OCI-LY7 (cell line): ENCODE data around the gene RSPH9. TPM values are rescaled to one million over a fixed set of nuclear protein-coding genes. Genes with fewer than 3 reads are reported as not detected.

Experiments
- BruUV-seq: library from RNA; stranded (reverse); fragments of 400-500 nt; replicated peaks from 2 replicates; lab custom pipeline; 2021; lab: Mats Ljungman, UMichigan
- CTCF ChIA-PET: fragments of 300-600 bp; sonication (Branson Sonifier 250); formaldehyde crosslinking; loops from one replicate; lab custom pipeline; 2022; ENCODE audit warnings: antibody characterized with exemption; ENCODE audit not compliant: unreplicated experiment; lab: Charles Lee
- POLR2A ChIA-PET: fragments of 300-600 bp; sonication (Branson Sonifier 250); formaldehyde crosslinking; loops from one replicate; lab custom pipeline; 2022; ENCODE audit warnings: antibody characterized with exemption; lab: Charles Lee
- DNase-seq: peaks from one replicate; pipeline ENCODE4 v3.0.0-alpha.2; 2015; ENCODE audit warnings: low spot score
- H2AFZ ChIP-seq: fragments of 200-600 bp; sonication (generic), shearing (Covaris generic); 2 replicates; pipeline ENCODE4 v1.6.1; 2014; ENCODE audit warnings: mild to moderate bottlenecking, antibody characterized with exemption, low read length, moderate library complexity
- H3K27ac ChIP-seq: fragments of 200-600 bp; sonication (generic); 2 replicates; pipeline ENCODE4 v1.5.1; 2014; ENCODE audit warnings: mixed run types, low read depth, mild to moderate bottlenecking, moderate library complexity, low read length, inconsistent platforms; ENCODE audit not compliant: poor library complexity, severe bottlenecking
- H3K36me3 ChIP-seq: fragments of 200-600 bp; sonication (generic); 2 replicates; pipeline ENCODE4 v1.6.1; 2014; ENCODE audit warnings: mild to moderate bottlenecking, antibody characterized with exemption, low read length, moderate library complexity, mixed read lengths; ENCODE audit not compliant: insufficient read depth
- H3K4me1 ChIP-seq: fragments of 200-600 bp; sonication (generic); 2 replicates; pipeline ENCODE4 v1.5.1; 2014; ENCODE audit warnings: mild to moderate bottlenecking, low read length; ENCODE audit not compliant: insufficient read depth, poor library complexity, severe bottlenecking
- H3K4me2 ChIP-seq: fragments of 200-600 bp; sonication (generic); 2 replicates; pipeline ENCODE4 v1.6.1; 2014; ENCODE audit warnings: mild to moderate bottlenecking, low read length
- H3K4me3 ChIP-seq: fragments of 200-600 bp; sonication (generic); 2 replicates; pipeline ENCODE4 v1.5.1; 2014; ENCODE audit warnings: mild to moderate bottlenecking, low read depth, low read length; ENCODE audit not compliant: poor library complexity, severe bottlenecking
- H3K79me2 ChIP-seq: fragments of 200-600 bp; sonication (generic); 2 replicates; pipeline ENCODE4 v1.6.1; 2016; ENCODE audit warnings: low read depth, mild to moderate bottlenecking, low read length, moderate library complexity, mixed read lengths; ENCODE audit not compliant: insufficient read depth
- H3K9me2 ChIP-seq: fragments of 200-600 bp; sonication (generic); 2 replicates; pipeline ENCODE4 v1.6.1; 2016; ENCODE audit warnings: mild to moderate bottlenecking, low read length, mixed read lengths; ENCODE audit not compliant: insufficient read depth
- H3K9me3 ChIP-seq: fragments of 200-600 bp; sonication (generic); 2 replicates; pipeline ENCODE4 v1.6.1; 2014; ENCODE audit warnings: mild to moderate bottlenecking, mixed run types, low read length, mixed read lengths
- H4K20me1 ChIP-seq: fragments of 200-600 bp; sonication (generic); 2 replicates; pipeline ENCODE4 v1.6.1; 2014; ENCODE audit warnings: mild to moderate bottlenecking, antibody characterized with exemption, low read length, moderate library complexity, mixed read lengths; ENCODE audit not compliant: insufficient read depth
- CTCF ChIP-seq: fragments of 200-600 bp; sonication (generic); conservative IDR thresholded peaks from 2 replicates; pipeline ENCODE4 v1.5.1; 2014; ENCODE audit warnings: mild to moderate bottlenecking, antibody characterized with exemption, low read length, moderate library complexity, mixed read lengths
- EZH2phosphoT487 ChIP-seq: fragments of 200-600 bp; sonication (generic); IDR thresholded peaks from 2 replicates; pipeline ENCODE4 v1.6.1; 2018; ENCODE audit warnings: low read depth, borderline replicate concordance, mild to moderate bottlenecking, mixed run types, antibody characterized with exemption, low read length, moderate library complexity, mixed read lengths
- intact Hi-C: fragments of 100-400 bp; cut with micrococcal nuclease; formaldehyde crosslinking; loops from one replicate; pipeline ENCODE4 v1.10.0; 2022; ENCODE audit not compliant: unreplicated experiment
- total RNA-seq, 2 experiments: library from RNA; depleted of rRNA in 1 of 2; stranded (reverse); fragments of >200 nt in 1 of 2; shearing (Covaris generic) in 1 of 2; gene quantifications; 2 replicates each; pipeline ENCODE4 v1.2.3, GENCODE V29; 2014 to 2022

The RSPH9 gene
- total RNA-seq, 2 experiments from 2014 or later, result 0.28 TPM; not detected in 1

DNA sequence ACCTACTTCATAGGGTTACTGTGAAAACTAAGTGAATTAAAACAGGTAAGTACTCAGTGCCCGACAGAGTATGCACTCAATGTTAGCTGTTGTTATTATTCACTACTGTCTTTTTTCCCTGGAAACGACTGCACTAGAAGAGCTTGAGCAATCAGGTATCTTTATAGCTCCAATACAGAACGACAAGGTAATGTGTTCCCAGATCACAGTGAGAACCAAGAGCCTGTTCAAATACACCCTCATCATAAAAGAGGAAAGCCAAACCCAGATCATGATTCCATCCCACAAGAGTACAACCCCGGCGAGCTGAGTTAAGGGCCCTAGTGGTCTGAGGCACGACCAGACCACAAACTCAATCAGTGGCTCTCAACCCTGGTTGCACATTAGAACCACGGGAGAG, 32.9 kb downstream of the RSPH9 start:
- CTCF ChIA-PET, result interaction anchor here (0.6 kb wide), 1 partner anchor 69 kb away, joined by 3 read pairs; no protein-coding TSS in a partner anchor
- H2AFZ ChIP-seq, result no peak overlapping the region
- no peaks in the 10 kb centered on the region for H3K9me3 ChIP-seq
- no peak overlapping the region for H3K4me3 ChIP-seq
- no TSS peak for BruUV-seq
- H3K4me2 ChIP-seq, result no peak overlapping the region
- peaks cover 16% of the 10 kb centered on the region for H3K79me2 ChIP-seq
- no peaks in the 10 kb centered on the region for H3K4me1 ChIP-seq
- TF ChIP-seq CTCF, result no peak
- TF ChIP-seq EZH2phosphoT487, result no peak
- no peaks in the 10 kb centered on the region for H3K9me2 ChIP-seq
- POLR2A ChIA-PET, result interaction anchor here (0.6 kb wide), 1 partner anchor 86 kb away, joined by 3 read pairs; no protein-coding TSS in a partner anchor
- no peak overlapping the region for H3K27ac ChIP-seq
- no peak for DNase-seq
- 0 out of 2 replicates have a peak, but pooled peaks cover 4% of the 10 kb centered on the region for H4K20me1 ChIP-seq
- intact Hi-C loops, result no loop called here
- peaks cover 94% of the 10 kb centered on the region for H3K36me3 ChIP-seq

GRCh38 chr6:43678341-43678740, 33.5 kb downstream of the RSPH9 start:
- Histone ChIP-seq H4K20me1 (peaks cover 4% of the 10 kb centered on the region; the same call in 1 of the 2 replicates), H3K27ac (no peak overlapping the region), H3K4me1 (peaks cover under 1% of the 10 kb centered on the region), H3K4me2 (no peak overlapping the region), H3K9me3 (no peaks in the 10 kb centered on the region), H3K9me2 (no peaks in the 10 kb centered on the region), H3K79me2 (peaks cover 22% of the 10 kb centered on the region), H3K4me3 (no peak overlapping the region), H3K36me3 (peaks cover 97% of the 10 kb centered on the region), H2AFZ (no peak overlapping the region)
- POLR2A ChIA-PET, result interaction anchor here (0.6 kb wide), 1 partner anchor 87 kb away, joined by 3 read pairs; no protein-coding TSS in a partner anchor
- CTCF ChIA-PET, result no interaction called here
- DNase-seq, result no peak
- intact Hi-C loops, result no loop called here
- no TSS peak for BruUV-seq
- TF ChIP-seq CTCF (no peak), EZH2phosphoT487 (no peak)

DNA sequence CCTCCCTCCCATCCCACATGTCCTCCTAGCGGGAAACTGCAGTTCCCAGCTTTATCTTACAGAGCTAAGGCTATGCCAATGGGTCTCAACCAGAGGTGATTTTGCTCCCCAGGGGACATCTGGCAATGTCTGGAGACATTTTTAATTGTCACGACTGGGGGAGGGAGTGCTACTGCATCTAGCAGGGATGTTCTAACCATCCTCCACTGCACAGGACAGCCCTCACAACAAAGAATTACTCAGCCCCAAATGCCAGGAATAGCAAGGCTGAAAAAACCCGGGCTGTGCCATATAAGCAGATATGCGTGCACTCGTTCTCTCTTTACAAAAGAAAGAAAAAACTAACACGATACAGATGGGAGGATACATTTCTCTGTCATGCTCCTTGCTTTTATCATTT, 34.2 kb downstream of the RSPH9 start:
- Histone ChIP-seq H3K79me2 (peaks cover 29% of the 10 kb centered on the region), H3K27ac (no peak overlapping the region), H3K4me2 (no peak overlapping the region), H4K20me1 (peaks cover 10% of the 10 kb centered on the region; the same call in 1 of the 2 replicates), H3K9me2 (no peaks in the 10 kb centered on the region), H3K9me3 (no peaks in the 10 kb centered on the region), H3K4me1 (peaks cover 7% of the 10 kb centered on the region), H2AFZ (no peak overlapping the region), H3K36me3 (peaks cover 96% of the 10 kb centered on the region), H3K4me3 (no peak overlapping the region)
- no peak for DNase-seq
- CTCF ChIA-PET, result no interaction called here
- POLR2A ChIA-PET, result no interaction called here
- intact Hi-C loops, result no loop called here
- BruUV-seq, result no TSS peak
- no peak for TF ChIP-seq EZH2phosphoT487
- TF ChIP-seq CTCF, result no peak
